HepG2 (cell line): ENCODE measurements around the gene COL8A2. TPM values are rescaled to one million over a fixed set of nuclear protein-coding genes. Genes with fewer than 3 reads are reported as not detected.

Source experiments
- BHLHE40 ChIP-seq: IDR thresholded peaks from 2 replicates; pipeline ENCODE4 v1.6.1; 2011; ENCODE audit warnings: low read length, improper control_type of control experiment
- FOXK1 ChIP-seq: sonication (generic); formaldehyde crosslinking; IDR thresholded peaks from 2 replicates; pipeline ENCODE4 v1.4.0; 2020; ENCODE audit warnings: low read depth, missing genetic modification reagents, borderline replicate concordance
- MAF1 ChIP-seq: sonication (generic); formaldehyde crosslinking; IDR thresholded peaks from 2 replicates; pipeline ENCODE4 v1.5.0; 2020; ENCODE audit warnings: missing genetic modification reagents, borderline replicate concordance
- NFKB2 ChIP-seq: sonication (generic); formaldehyde crosslinking; IDR thresholded peaks from 2 replicates; pipeline ENCODE4 v1.4.0; 2020; ENCODE audit warnings: missing genetic modification reagents, borderline replicate concordance
- POLR2G ChIP-seq: fragments of 200-400 bp; formaldehyde crosslinking; IDR thresholded peaks from 2 replicates; pipeline ENCODE4 v1.6.1; 2018; ENCODE audit warnings: mild to moderate bottlenecking, low read depth, low read length, moderate library complexity
- RAD21 ChIP-seq: fragments of 450-650 bp; formaldehyde crosslinking; IDR thresholded peaks from 2 replicates; pipeline ENCODE4 v1.5.0; 2020; ENCODE audit warnings: mild to moderate bottlenecking
- RCOR2 ChIP-seq: IDR thresholded peaks from 2 replicates; pipeline ENCODE4 v1.6.1; 2016; ENCODE audit warnings: missing biosample characterization, missing genetic modification reagents
- SP5 ChIP-seq: IDR thresholded peaks from 2 replicates; pipeline ENCODE4 v1.6.1; 2016; ENCODE audit warnings: low read depth, borderline replicate concordance
- SPEN ChIP-seq: sonication (generic); formaldehyde crosslinking; IDR thresholded peaks from 2 replicates; pipeline ENCODE4 v1.5.1; 2020; ENCODE audit warnings: low read depth, mild to moderate bottlenecking, missing genetic modification reagents
- TFDP1 ChIP-seq: IDR thresholded peaks from 2 replicates; pipeline ENCODE4 v1.6.1; 2016; ENCODE audit warnings: missing compliant biosample characterization, missing genetic modification reagents, borderline replicate concordance
- ZBTB38 ChIP-seq: sonication (generic); formaldehyde crosslinking; IDR thresholded peaks from 2 replicates; pipeline ENCODE4 v1.5.1; 2020; ENCODE audit warnings: mild to moderate bottlenecking, missing genetic modification reagents
- ZNF282 ChIP-seq: fragments of 450-650 bp; IDR thresholded peaks from 2 replicates; pipeline ENCODE4 v1.6.1; 2018; ENCODE audit not compliant: partially characterized antibody
- ZNF30 ChIP-seq: sonication (generic); formaldehyde crosslinking; IDR thresholded peaks from 2 replicates; pipeline ENCODE4 v1.5.0; 2020; ENCODE audit warnings: mild to moderate bottlenecking, missing genetic modification reagents
- ZNF503 ChIP-seq: sonication (generic); formaldehyde crosslinking; IDR thresholded peaks from 2 replicates; pipeline ENCODE4 v1.4.0; 2020; ENCODE audit warnings: missing genetic modification reagents
- ZNF546 ChIP-seq: sonication (generic); formaldehyde crosslinking; conservative IDR thresholded peaks from 2 replicates; pipeline ENCODE4 v1.8.1; 2023; ENCODE audit warnings: mild to moderate bottlenecking, missing genetic modification reagents
- ZNF572 ChIP-seq: sonication (generic); formaldehyde crosslinking; IDR thresholded peaks from 2 replicates; pipeline ENCODE4 v1.5.1; 2020; ENCODE audit warnings: mild to moderate bottlenecking, missing genetic modification reagents
- ZNF577 ChIP-seq: sonication (generic); formaldehyde crosslinking; IDR thresholded peaks from 2 replicates; pipeline ENCODE4 v1.4.0; 2020; ENCODE audit warnings: mild to moderate bottlenecking, low read depth, missing genetic modification reagents, borderline replicate concordance
- ZNF598 ChIP-seq: sonication (generic); formaldehyde crosslinking; IDR thresholded peaks from 2 replicates; pipeline ENCODE4 v1.5.1; 2020; ENCODE audit warnings: mild to moderate bottlenecking, missing genetic modification reagents, borderline replicate concordance
- ZNF737 ChIP-seq: sonication (generic); formaldehyde crosslinking; IDR thresholded peaks from 2 replicates; pipeline ENCODE4 v1.5.0; 2020; ENCODE audit warnings: missing genetic modification reagents, mild to moderate bottlenecking, borderline replicate concordance
- ZNF777 ChIP-seq: sonication (generic); formaldehyde crosslinking; IDR thresholded peaks from 2 replicates; pipeline ENCODE4 v1.4.0; 2020; ENCODE audit warnings: missing genetic modification reagents
- ZNF782 ChIP-seq: sonication (generic); formaldehyde crosslinking; IDR thresholded peaks from 2 replicates; pipeline ENCODE4 v1.4.0; 2020; ENCODE audit warnings: missing genetic modification reagents, mild to moderate bottlenecking, borderline replicate concordance
- ZNF878 ChIP-seq: sonication (generic); formaldehyde crosslinking; IDR thresholded peaks from 2 replicates; pipeline ENCODE4 v1.8.1; 2023; ENCODE audit warnings: mild to moderate bottlenecking, missing genetic modification reagents, moderate library complexity
- polyA plus RNA-seq, 8 experiments: library from polyadenylated mRNA; depleted of rRNA in 3 of 8; stranded (reverse) in 7 of 8; unstranded in 1 of 8; fragments of >200 nt; fragmentation: Illumina TruSeq in 4 of 8; extraction: Trizol in 4 of 8; gene quantifications; 2 replicates each; pipeline versions ENCODE4 v1.2.1 to v1.2.3, GENCODE V29; 2011 to 2016; ENCODE audit warnings: low read depth in 4 of 8, missing spikeins in 1 of 8, mixed read lengths in 1 of 8; ENCODE audit not compliant: insufficient read depth in 1 of 8
- total RNA-seq, 5 experiments: library from RNA; depleted of rRNA; stranded (reverse); fragments of >200 nt; fragmentation: Illumina TruSeq; extraction: Trizol; gene quantifications; 2 replicates each; pipeline ENCODE4 v1.2.3, GENCODE V29; 2016; ENCODE audit warnings: low read depth in 1 of 5
- TF ChIP-seq, protein P1 (sequence below): sonication (generic); formaldehyde crosslinking; IDR thresholded peaks from 2 replicates; pipeline ENCODE4 v1.8.1; 2023; ENCODE audit warnings: mild to moderate bottlenecking, missing genetic modification reagents
- TF ChIP-seq, protein P2 (sequence below): sonication (generic); formaldehyde crosslinking; IDR thresholded peaks from 2 replicates; pipeline ENCODE4 v1.5.0; 2020; ENCODE audit warnings: missing genetic modification reagents, mild to moderate bottlenecking, borderline replicate concordance

The COL8A2 gene
- total and polyA plus RNA-seq, 2 of the 13 experiments (the other 11 are each of a cell fraction or from before 2014, with no cell fraction given) = 0.13 to 0.24 TPM

GRCh38 chr1:36155408-36156328 is 30.6 kb upstream of the COL8A2 start, which contains the start of gene MAP7D1 (continued):
- TF ChIP-seq, protein P1, sequence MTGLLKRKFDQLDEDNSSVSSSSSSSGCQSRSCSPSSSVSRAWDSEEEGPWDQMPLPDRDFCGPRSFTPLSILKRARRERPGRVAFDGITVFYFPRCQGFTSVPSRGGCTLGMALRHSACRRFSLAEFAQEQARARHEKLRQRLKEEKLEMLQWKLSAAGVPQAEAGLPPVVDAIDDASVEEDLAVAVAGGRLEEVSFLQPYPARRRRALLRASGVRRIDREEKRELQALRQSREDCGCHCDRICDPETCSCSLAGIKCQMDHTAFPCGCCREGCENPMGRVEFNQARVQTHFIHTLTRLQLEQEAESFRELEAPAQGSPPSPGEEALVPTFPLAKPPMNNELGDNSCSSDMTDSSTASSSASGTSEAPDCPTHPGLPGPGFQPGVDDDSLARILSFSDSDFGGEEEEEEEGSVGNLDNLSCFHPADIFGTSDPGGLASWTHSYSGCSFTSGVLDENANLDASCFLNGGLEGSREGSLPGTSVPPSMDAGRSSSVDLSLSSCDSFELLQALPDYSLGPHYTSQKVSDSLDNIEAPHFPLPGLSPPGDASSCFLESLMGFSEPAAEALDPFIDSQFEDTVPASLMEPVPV (CRISPR knock-in tag) = no peak
- TF ChIP-seq NFKB2 (CRISPR knock-in tag) (no peak), BHLHE40 (peak; percentile 86), ZNF572 (CRISPR knock-in tag) (no peak), ZNF282 (no peak), MAF1 (CRISPR knock-in tag) (no peak), ZNF598 (CRISPR knock-in tag) (0 out of 2 replicates have a peak, but pooled peaks have one; percentile 19), ZNF737 (no peak), SP5 (CRISPR knock-in tag) (no peak), SPEN (CRISPR knock-in tag) (peak; percentile 27; the same call in 1 of the 2 replicates), ZNF503 (CRISPR knock-in tag) (no peak), ZNF577 (CRISPR knock-in tag) (no peak), TFDP1 (CRISPR knock-in tag) (no peak), RCOR2 (CRISPR knock-in tag) (no peak), ZNF777 (CRISPR knock-in tag) (no peak), ZNF546 (CRISPR knock-in tag) (no peak), ZBTB38 (CRISPR knock-in tag) (no peak), ZNF782 (CRISPR knock-in tag) (no peak), RAD21 (CRISPR knock-in tag) (peak; percentile 28; the same call in 1 of the 2 replicates), FOXK1 (CRISPR knock-in tag) (0 out of 2 replicates have a peak, but pooled peaks have one; percentile 21), POLR2G (peak; percentile 88), ZNF878 (no peak), ZNF30 (CRISPR knock-in tag) (no peak)
- TF ChIP-seq, protein P2, sequence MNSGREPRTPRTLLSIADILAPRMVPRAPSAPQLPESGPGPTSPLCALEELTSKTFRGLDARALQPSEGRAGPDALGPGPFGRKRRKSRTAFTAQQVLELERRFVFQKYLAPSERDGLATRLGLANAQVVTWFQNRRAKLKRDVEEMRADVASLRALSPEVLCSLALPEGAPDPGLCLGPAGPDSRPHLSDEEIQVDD = no peak
